Activated CD4-positive, CD25-positive, alpha-beta regulatory T cell (primary cell): ENCODE results near the gene BBC3.

Experiments
- DNase-seq, 4 experiments: peaks; one replicate each; lab custom pipeline; 2025; lab: John Stamatoyannopoulos, UW

The BBC3 gene

DNA sequence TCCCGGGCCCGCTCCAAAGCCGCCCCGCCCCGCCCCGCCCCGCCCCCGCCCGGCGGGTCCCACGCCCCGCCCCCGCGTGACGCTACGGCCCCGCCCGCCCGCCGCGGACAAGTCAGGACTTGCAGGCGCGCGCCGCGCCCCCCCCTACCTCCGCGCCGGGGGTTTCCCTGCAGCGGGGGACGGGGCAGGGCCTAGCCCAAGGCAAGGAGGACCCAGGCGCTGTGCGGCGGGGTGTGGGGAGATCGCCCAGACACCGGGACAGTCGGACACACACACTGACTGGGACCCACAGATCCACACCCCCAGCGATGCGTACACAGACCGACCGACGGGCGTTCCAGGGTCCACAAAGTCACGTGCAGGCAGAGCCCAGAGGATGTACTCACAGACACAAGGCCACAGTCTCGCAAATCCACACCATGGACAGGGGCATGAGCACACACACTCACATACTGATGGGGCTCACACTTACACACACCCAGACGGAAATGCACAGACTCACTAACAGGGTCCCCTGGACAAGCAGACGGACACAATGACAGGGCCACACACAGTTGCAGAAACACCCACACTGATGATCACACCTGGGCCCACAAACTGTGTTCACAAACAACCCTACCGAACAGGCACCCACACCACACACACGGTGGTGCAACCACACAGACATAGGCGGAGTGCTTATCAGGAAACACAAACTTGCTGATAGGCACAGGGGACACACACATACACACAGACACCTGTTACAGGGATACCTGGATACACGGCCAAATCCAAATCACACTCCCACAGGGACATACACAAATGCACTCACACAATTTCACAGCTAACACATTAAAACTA is 436 bp upstream of the BBC3 start:
- DNase-seq = peak; percentile 69 to 85 (median 80)

GRCh38 chr19:47230054-47230920 is 712 bp downstream of the BBC3 start:
- DNase-seq = peak; percentile 60 to 81 (median 68)

DNA sequence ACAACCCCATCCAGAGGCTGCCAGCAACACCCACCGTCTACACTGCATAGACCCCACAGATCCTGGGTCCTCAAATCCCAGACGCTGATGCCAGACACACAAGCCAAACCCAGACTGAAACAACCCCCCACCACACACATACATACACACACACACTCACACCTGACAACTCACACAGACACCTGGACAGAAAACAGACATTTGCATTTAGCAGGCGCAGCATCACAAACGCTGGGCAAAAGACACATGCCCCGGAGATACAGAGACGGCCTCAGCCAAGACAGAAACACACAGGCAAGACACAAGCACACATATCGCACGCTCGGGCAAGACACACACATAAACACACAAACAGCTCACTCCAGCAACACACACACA is 1.3 kb downstream of the BBC3 start:
- no peak for DNase-seq

DNA sequence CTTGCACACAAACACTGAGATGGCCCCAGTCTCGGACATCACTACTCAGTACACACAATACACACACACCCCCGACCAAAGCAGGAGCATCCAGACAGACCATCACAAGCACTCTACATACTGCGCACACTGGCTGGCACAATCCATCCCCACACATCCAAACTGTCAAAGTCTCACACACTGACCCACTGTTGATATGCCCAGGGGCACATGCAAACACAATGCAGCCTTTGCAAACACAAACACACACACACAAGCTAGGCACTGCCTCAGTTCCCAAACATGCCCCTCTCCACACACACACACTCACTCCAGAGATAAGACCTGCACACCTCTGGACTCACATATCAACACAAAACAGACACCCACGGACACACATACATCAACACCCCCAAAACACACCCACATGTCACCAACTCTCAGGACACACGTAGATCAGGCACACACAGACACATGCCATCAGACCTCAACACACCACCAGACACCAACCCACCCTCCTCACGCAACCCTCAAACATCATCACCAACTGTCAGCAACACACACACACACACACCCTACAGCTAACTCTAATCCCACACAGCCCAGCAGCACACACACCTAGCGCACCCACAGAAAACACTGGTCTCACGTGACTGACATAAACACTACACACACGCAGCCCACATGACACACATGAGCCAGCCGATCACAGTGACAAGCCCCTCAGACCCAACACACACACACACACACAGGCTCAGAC is 1.9 kb downstream of the BBC3 start:
- no peak for DNase-seq

GRCh38 chr19:47228168-47228936 is 2.6 kb downstream of the BBC3 start:
- DNase-seq = peak in 2 of 4 experiments; percentile 26 to 30

DNA sequence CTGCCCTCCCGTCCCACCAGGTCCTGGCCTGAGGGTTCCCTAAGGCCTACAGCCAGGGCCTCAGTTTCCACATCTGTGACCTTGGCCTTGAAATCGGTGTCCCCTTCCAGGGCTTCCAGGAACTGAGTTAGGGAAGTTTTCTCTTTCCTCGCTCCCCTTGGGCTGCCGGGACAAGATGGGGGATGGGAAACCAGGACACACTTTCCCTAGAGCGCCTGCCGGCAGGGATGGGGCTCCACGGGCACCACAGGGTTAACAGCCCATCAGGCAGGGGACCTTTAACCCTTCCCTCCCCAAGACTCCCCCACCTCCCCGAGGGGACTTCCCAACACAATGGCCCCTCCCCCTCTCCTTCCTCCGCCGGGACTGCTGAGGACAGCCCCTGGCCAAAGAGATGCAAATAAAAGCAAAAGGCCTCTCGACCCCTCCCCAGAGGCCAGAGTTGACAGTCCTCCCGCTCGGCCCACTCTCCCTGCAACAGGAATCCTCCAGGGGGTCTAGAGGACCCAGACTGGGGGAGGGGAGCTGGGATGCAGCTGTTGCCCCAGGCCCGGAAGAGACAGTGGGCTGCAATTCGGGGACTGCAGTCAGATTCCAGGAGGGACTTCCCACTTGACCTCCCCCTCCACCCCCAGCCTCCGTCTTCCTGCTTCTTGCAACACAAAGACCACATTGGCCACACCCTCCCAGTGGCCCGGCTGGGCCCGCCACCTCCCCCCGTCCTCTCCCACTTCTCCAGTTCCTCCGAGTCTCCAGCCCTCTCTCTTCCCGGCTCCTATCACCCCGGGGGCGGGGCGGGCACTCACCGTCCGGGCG is 3.4 kb downstream of the BBC3 start:
- DNase-seq = peak in 2 of 4 experiments; percentile 11 to 26

DNA sequence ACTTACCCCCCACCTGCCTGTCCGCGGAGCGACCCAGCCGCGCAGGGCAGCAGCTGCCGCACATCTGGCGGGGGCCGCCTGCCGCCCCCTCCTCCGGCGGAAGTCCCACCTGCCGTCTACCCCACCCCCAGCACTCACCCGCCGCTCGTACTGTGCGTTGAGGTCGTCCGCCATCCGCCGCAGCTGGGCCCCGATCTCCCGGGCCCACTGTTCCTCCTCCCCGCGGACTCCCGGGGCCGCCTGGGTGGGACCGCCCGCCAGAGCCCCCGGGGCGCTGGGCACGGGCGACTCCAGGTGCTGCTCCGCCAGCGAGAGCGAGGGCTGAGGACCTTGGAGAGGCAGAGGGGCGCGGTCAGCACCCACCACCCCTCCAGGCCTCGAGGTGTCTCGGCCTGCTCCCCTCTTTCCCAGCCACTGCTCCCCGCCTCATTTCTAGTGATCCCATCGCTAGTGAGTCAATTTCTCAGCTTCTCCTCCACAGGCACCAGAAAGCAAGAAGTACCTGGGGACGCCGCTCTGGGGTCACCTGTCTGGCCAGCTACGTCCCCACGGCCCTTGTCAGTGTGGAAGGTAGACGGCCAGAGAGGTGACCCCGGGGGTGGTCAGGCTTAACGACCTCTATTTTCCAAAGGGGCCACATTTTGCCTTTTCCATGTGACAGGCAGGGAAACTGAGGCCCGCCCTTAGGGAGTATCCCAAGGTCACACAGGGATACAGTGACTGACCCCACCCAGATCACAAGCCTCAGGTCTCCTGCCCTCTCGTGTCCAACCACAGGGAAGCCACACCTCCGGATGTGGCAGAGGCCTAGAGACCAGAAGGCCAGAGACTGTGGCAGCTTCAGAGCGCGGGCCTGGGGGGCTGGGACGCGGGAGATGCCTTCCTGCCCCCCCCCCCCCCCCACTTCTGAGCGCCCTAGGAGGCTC is 4.3 kb downstream of the BBC3 start:
- peak in 1 of 4 experiments; percentile 12 for DNase-seq

DNA sequence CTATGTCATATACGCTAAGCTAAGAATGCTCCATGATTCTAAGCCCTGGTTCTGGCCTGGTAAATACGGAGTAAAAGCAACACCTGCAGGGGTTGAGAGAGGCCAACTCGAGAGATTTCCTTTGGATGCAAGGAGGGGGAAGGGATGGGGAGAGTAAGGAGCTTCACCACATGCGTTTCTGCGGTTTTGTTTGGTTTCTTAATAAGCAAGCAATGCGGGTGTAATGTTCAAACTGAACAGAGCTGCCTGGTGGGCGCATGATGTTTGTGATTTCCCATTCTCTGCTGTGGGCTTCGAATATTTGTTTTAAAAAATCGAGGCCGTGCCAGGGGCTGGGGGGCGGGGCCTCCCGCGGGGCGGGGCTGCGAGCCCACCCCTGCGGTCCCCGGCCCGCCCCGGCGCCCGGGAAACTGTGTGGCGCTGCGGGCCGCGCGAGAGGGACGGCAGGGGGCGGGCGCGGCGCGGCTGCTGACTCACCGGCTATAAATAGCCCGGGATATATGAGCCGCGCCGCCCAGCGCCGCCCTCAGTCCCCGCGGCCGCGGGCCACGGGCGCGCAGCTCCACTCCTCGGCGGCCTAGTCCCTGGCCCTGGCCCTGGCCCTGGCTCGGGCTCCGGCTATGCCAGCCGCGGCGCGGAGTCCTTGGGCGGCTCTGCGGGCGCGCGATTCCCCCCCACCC is 5.1 kb downstream of the BBC3 start:
- DNase-seq = peak; percentile 68 to 80 (median 75)

DNA sequence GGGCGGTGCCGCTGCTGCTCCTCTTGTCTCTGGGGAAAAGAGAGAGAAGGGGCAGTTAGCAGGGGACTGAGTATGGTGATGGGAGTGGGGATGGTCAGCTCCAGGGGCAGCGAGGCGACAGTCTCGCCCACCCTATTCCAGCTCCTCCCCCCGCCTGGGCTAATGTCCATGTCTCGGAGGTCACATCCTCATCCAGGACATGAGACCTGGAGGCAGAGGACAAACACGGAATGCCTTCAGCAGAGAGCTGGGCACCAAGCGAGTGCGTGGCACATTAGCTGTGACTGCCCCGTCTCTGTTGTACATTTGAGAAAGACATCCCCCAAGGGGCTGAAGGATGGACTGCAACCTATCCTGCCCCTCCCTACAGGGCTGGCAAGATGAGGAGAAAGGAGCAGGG is 9.1 kb downstream of the BBC3 start:
- DNase-seq = no peak

- DNase-seq = no peak
Observed at GRCh38 chr19:47221080-47221841, 9.7 kb downstream of the BBC3 start.

DNA sequence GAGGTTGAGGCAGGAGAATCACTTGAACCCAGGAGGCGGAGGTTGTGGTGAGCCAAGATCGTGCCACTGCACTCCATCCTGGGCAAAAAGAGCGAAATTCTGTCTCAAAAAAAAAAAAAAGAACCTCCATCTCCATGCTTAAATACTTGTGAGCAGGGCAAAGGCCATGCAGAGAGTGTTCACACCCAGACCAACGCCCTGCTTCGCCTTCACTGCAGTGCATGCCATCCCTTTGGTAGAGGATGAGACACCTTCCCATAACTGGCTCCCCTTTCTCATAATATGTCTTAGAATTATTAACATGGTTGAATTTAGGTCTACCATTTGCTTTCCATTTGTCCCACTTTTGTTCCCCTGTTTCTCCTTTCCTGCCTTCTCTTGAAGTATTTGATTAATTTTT is 15.4 kb downstream of the BBC3 start:
- DNase-seq = no peak

GRCh38 chr19:47210689-47211316 is 20.2 kb downstream of the BBC3 start:
- peak; percentile 56 to 77 (median 62) for DNase-seq

DNA sequence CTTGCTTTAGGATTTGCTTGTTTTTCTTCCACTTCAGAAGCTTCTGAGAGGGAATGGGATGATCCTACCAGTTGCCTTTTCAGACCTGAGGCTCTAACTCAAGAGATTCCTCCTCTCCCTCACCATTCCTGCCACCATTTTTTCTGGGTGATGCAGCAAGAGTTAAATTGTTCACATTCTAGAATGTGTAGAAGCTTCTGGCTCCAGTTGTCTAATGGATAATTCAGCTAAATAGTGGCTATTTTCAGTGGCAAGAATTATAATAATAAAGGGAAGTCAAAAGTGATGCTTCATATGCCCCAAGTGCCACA is 20.9 kb downstream of the BBC3 start:
- no peak for DNase-seq

DNA sequence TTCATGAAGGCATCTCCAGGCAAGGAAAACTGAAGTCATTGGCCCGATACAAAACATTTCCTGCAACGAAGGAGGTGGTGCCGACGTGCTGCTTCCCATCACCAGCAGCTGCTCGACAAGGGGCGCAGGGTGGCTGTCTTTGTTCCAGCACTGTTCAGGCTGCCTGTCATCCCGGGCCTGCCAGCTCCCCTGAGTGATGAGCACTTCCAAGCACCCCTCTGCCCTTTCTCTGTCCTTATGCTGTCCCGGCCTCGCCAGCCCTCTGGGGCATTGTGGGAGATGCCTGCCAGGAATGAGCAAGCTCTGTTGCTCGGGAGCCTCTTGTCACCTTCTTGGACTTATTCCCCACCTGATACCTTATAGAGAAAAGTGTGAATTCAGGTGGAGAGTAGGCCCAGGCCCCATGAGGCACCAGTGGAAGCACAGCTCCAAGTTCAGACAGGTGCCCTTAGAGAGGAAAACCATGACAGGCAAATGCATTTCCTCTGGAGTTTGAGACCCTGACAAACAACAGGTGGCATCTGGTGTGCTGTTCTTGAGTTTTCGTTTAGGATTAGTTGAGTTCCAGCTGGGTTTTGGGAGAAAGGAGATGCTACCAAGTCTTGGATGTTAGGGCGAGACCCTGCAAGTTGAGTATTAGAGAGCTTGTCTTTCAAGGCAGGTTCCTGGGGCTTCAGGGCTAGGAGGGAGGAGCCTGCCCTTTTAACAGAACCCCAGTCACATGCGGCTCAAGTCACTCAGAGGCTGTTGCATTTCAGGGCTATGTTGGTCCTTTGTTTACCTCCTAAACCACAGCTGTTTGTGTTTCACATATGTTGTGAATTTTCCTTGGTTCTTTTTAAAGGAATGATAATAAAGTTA is 21.4 kb downstream of the BBC3 start:
- no peak for DNase-seq

DNA sequence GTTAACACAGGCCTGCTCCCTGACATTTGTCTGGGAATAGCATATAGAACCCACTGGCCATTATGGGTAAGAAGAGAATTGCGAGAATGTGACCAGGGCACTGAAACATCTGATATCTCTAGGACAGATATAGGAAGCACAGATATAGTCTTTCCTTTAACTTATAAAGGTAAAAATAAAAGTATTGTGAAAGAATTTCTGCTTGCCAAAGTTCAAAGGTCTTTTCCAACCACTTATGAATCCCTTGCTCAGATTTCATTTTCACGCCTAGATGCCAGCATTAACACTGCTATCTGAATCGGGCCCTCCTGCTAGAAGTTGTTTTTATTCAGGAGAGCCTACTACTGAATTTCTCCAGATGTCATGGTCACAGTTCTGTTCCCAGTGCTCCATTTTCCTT is 27.7 kb downstream of the BBC3 start:
- DNase-seq = no peak

DNA sequence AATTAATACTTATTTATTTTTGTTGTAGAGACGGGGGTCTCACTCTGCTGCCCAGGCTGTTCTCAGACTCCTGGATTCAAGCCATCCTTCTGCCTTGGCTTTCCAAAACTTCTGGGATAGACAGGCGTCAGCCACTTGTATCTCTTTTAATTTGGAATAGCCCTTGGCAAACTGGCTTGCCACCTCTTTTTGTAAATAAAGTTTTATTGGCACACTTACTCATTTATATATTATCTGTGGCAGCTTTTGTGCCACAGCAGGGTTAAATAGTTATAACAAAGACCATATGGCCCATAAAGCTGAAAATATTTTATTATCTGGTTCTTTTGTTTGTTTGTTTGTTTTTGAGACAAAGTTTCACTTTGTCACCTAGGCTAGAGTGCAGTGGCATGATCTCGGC is 30.5 kb downstream of the BBC3 start:
- DNase-seq = no peak

DNA sequence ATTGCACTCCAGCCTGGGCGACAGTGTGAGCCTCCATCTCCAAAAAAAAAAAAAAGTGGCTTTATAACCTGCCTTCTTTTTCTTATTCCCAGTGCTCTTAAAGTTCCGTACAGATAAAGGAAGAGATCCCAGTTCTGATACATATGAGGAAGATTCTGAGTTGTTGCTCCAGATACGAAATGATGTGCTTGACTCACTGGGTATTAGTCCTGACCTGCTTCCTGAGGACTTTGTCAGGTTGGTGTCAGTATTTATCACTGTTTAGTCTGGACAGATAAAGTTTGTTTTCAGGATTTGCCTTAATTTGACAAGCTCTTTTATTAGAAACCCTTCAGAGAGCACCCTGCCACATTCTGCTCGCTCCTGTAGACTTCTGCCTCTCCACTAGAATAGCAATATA is 33.9 kb downstream of the BBC3 start:
- no peak for DNase-seq
